DOHH2 (cell line): ENCODE measurements around the gene SCAMP2.
A peak's percentile ranks its signal among the peaks of the same experiment; 100 is the strongest.

Source experiments
- EZH2phosphoT487 ChIP-seq: fragments of 200-600 bp; sonication (generic); IDR thresholded peaks from 2 replicates; pipeline ENCODE4 v1.6.1; 2017; ENCODE audit warnings: borderline replicate concordance, mild to moderate bottlenecking, antibody characterized with exemption, low read length, moderate library complexity, mixed read lengths
- TF ChIP-seq, protein P1 (sequence below): fragments of 200-600 bp; sonication (generic); IDR thresholded peaks from one replicate; pipeline ENCODE4 v1.5.1; 2014; ENCODE audit warnings: antibody characterized with exemption, mild to moderate bottlenecking, low read depth, low read length; ENCODE audit not compliant: poor library complexity, severe bottlenecking

DNA sequence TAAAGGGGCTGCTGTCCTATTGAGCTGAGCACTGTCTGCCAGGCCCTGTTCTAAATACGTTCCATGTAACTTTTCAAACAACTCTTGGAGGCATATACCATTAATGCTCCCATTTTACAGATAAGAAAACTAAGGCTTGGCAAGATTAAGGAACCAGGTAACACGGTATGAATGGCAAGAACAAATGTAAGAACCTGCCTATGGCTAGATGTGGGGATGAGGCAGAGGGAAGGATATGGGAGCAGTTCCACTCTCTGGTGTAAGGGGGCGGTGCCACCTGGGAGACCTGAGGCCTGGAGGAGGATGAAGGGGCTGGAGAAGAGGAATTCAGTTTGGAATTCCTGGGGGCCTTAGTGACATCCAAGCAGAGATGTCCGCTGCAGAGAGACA lies 64.3 kb downstream of the SCAMP2 start:
- TF ChIP-seq, protein P1, sequence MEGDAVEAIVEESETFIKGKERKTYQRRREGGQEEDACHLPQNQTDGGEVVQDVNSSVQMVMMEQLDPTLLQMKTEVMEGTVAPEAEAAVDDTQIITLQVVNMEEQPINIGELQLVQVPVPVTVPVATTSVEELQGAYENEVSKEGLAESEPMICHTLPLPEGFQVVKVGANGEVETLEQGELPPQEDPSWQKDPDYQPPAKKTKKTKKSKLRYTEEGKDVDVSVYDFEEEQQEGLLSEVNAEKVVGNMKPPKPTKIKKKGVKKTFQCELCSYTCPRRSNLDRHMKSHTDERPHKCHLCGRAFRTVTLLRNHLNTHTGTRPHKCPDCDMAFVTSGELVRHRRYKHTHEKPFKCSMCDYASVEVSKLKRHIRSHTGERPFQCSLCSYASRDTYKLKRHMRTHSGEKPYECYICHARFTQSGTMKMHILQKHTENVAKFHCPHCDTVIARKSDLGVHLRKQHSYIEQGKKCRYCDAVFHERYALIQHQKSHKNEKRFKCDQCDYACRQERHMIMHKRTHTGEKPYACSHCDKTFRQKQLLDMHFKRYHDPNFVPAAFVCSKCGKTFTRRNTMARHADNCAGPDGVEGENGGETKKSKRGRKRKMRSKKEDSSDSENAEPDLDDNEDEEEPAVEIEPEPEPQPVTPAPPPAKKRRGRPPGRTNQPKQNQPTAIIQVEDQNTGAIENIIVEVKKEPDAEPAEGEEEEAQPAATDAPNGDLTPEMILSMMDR, result peak; percentile 19
- no peak for TF ChIP-seq EZH2phosphoT487
